Ammon's horn (tissue), 1 donor: ENCODE data around the gene KCNJ8.
"Not testable (repeated sequence)": the region's sequence is repeated elsewhere in the genome, so short reads cannot be mapped to it uniquely, and the experiment has no call there.

Source experiments
- DNase-seq: peaks from one replicate; pipeline ENCODE4 v3.0.0-alpha.2; 2016; ENCODE audit warnings: low spot score

Gene KCNJ8

GRCh38 chr12:21786041-21786531, 11.6 kb upstream of the KCNJ8 start:
- no peak for DNase-seq

- DNase-seq: not testable (repeated sequence)
Observed at GRCh38 chr12:21782723-21783122, 8.2 kb upstream of the KCNJ8 start.

- DNase-seq: no peak
Observed at GRCh38 chr12:21780786-21781185, 6.3 kb upstream of the KCNJ8 start.

GRCh38 chr12:21776175-21776574, 1.7 kb upstream of the KCNJ8 start:
- DNase-seq: no peak

- DNase-seq: no peak
Observed at GRCh38 chr12:21775133-21775820, 771 bp upstream of the KCNJ8 start.

GRCh38 chr12:21773806-21774205, 700 bp downstream of the KCNJ8 start:
- no peak for DNase-seq

GRCh38 chr12:21773263-21773741, 1.2 kb downstream of the KCNJ8 start:
- peak; percentile 14 for DNase-seq

GRCh38 chr12:21771311-21771710, 3.2 kb downstream of the KCNJ8 start:
- no peak for DNase-seq

GRCh38 chr12:21769307-21769706, 5.2 kb downstream of the KCNJ8 start:
- no peak for DNase-seq

GRCh38 chr12:21766403-21766802, 8.1 kb downstream of the KCNJ8 start:
- DNase-seq: no peak

- no peak for DNase-seq
Observed at GRCh38 chr12:21764950-21765349, 9.6 kb downstream of the KCNJ8 start.

GRCh38 chr12:21764065-21764464, 10.4 kb downstream of the KCNJ8 start:
- DNase-seq: no peak

GRCh38 chr12:21763531-21763930, 11.0 kb downstream of the KCNJ8 start:
- no peak for DNase-seq

GRCh38 chr12:21759737-21760136, 14.8 kb downstream of the KCNJ8 start:
- DNase-seq: no peak

- no peak for DNase-seq
Observed at GRCh38 chr12:21757735-21758134, 16.8 kb downstream of the KCNJ8 start.

GRCh38 chr12:21756699-21757098, 17.8 kb downstream of the KCNJ8 start:
- DNase-seq: no peak

GRCh38 chr12:21751517-21751916, 23.0 kb downstream of the KCNJ8 start:
- no peak for DNase-seq

GRCh38 chr12:21745258-21745657, 29.2 kb downstream of the KCNJ8 start:
- DNase-seq: no peak

- no peak for DNase-seq
Observed at GRCh38 chr12:21731144-21731543, 43.4 kb downstream of the KCNJ8 start.

GRCh38 chr12:21725731-21726130, 48.8 kb downstream of the KCNJ8 start:
- no peak for DNase-seq

GRCh38 chr12:21718944-21719650, 55.4 kb downstream of the KCNJ8 start:
- no peak for DNase-seq

- no peak for DNase-seq
Observed at GRCh38 chr12:21718403-21718802, 56.1 kb downstream of the KCNJ8 start.

GRCh38 chr12:21717767-21718166, 56.7 kb downstream of the KCNJ8 start:
- no peak for DNase-seq
